ENCODE measurements around the gene VPS25. TPM values are rescaled to one million over a fixed set of nuclear protein-coding genes. Genes with fewer than 3 reads are reported as not detected.

Gene VPS25
- total and polyA plus RNA-seq, 9 of the 15 experiments (the other 6 are each of a cell fraction or from before 2014, with no cell fraction given): 123 to 352 (median 180) TPM

GRCh38 chr17:42773290-42774035 is at the start of gene VPS25 (continued):
- TF ChIP-seq E4F1 (CRISPR knock-in tag; IDR thresholded peaks at IDR 0.05; ENCODE audit: borderline replicate concordance) (no peak), U2AF2 (optimal IDR thresholded peaks at IDR 0.05; ENCODE audit: low read depth, low read length) (no peak), SIN3B (IDR thresholded peaks at IDR 0.05; ENCODE audit: low read depth) (peak; percentile 94), ELF4 (CRISPR knock-in tag; IDR thresholded peaks at IDR 0.05) (peak; percentile 66; the same call in 1 of the 2 replicates), EZH2 (IDR thresholded peaks at IDR 0.05; ENCODE audit: borderline replicate concordance, low read depth, low read length) (no peak), XRCC5 (IDR thresholded peaks at IDR 0.05; ENCODE audit: low read depth, low read length) (peak; percentile 100), GABPB1 (CRISPR knock-in tag; IDR thresholded peaks at IDR 0.05) (peak; percentile 97), ADNP (tag; IDR thresholded peaks at IDR 0.05) (no peak), EP300 (IDR thresholded peaks at IDR 0.05; ENCODE audit: low read length) (peak; percentile 22; the same call in 1 of the 2 replicates), ZNF695 (CRISPR knock-in tag; IDR thresholded peaks at IDR 0.05) (no peak), BCLAF1 (IDR thresholded peaks at IDR 0.05; ENCODE audit: borderline replicate concordance in 1 of 2, control insufficient read depth in 1 of 2, low read depth in 2 of 2, low read length in 1 of 2) (peak in 1 of 2 experiments; percentile 95; a peak in 2 of 4 replicates), TBL1XR1 (IDR thresholded peaks at IDR 0.05; ENCODE audit: low read length in 2 of 2) (peak; percentile 58 to 59; a peak in 1 of 4 replicates), TEAD1 (CRISPR knock-in tag; IDR thresholded peaks at IDR 0.05) (peak in 1 of 2 experiments; percentile 52; a peak in 1 of 4 replicates), ZNF449 (CRISPR knock-in tag; IDR thresholded peaks at IDR 0.05) (no peak), KDM5B (IDR thresholded peaks at IDR 0.05; ENCODE audit: insufficient replicate concordance, low read depth, low read length) (peak; percentile 65), CREB3L1 (IDR thresholded peaks at IDR 0.05; ENCODE audit: borderline replicate concordance, low read depth) (peak; percentile 60), EP400 (IDR thresholded peaks at IDR 0.05) (peak; percentile 78), NCOR1 (IDR thresholded peaks at IDR 0.05) (no peak), MEF2D (tag; conservative IDR thresholded peaks at IDR 0.05; ENCODE audit: low read depth) (no peak)
